NCI-H526 treated with DMSO at 0.1 percent for 48 hours (cell line): ENCODE measurements around the gene FMO1.
"Not testable (repeated sequence)": the region's sequence is repeated elsewhere in the genome, so short reads cannot be mapped to it uniquely, and the experiment has no call there.

Experiments
- DNase-seq: peaks from one replicate; lab custom pipeline; 2025; lab: John Stamatoyannopoulos, UW

The FMO1 gene, protein sequence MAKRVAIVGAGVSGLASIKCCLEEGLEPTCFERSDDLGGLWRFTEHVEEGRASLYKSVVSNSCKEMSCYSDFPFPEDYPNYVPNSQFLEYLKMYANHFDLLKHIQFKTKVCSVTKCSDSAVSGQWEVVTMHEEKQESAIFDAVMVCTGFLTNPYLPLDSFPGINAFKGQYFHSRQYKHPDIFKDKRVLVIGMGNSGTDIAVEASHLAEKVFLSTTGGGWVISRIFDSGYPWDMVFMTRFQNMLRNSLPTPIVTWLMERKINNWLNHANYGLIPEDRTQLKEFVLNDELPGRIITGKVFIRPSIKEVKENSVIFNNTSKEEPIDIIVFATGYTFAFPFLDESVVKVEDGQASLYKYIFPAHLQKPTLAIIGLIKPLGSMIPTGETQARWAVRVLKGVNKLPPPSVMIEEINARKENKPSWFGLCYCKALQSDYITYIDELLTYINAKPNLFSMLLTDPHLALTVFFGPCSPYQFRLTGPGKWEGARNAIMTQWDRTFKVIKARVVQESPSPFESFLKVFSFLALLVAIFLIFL

DNA sequence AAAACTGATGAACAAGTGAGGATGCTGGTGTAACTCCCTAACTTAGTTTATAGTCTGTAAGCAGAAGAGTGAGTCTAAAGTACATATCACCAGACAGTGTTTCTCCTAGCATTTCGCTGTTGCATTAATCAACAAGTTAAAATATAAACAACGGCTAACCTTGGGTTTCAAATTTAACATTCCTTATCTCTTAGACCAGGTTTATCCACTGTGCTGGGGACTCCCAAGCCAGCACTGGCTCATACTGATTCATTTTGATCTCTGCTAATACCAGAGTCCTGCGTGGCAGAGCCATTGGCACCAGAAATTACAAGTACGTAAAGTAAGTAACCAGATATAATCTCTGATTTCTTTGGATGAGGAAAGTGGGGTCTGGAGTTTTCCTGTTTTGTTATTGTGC, at the start of gene FMO1:
Gene FMO1 (plus strand): TSS at position 193 of the 400 bp plus-strand sequence. CDS start 9,594 bp downstream, outside the sequence.
- DNase-seq: no peak

DNA sequence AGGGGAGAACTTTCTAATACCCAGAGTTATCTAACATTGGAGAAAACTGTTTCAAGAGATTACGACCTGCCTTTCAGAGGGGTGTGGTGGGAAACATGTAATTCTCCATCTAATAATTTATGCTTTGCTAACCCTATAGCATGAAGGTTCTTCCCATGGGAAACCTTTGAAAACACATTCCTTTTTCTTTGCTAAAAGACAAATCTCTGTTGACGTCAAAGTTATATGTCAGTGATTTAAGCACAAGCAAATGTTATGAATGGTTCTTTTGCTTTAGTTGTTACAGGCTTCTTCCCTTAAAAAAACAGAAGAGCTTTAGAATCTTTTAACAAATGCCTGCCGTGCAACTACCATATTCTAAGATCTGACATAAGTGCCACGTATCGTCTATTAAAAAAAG, 44.0 kb upstream of the FMO1 start:
- no peak for DNase-seq

DNA sequence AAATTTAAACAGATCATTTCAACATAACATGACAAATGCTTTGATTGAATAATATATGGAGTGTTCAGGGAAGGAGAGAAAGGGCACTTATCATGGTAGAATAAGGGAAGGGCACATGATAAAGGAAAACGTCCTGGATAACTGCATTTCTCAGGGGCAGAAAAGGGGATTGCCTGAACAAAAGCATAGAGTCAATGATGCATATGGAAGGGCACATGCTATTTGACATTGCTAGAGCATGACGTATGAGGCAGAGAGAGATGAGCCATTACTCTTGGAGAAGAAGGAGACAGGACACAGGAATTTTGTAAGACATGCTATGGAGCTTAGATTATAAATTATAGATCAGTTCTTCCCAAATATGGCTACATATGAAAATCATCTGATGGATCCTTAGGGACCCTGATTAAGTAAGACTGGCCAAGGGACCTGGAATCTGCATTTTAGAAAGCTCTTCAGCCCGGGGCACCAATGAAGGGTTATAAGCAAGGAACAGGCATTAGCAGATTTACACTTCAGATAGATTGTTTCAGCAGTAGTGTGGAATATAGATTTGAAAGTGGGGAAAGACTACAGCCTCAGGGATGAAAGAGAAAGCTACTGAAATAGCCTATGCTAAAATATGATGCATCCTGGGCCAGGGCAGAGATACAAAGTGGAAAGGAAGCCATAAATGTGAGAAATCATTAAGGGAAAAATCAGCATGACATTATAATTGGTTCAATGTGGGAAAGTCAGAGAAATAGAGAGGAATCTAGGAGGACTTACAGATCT, 41.9 kb upstream of the FMO1 start:
- DNase-seq: no peak

DNA sequence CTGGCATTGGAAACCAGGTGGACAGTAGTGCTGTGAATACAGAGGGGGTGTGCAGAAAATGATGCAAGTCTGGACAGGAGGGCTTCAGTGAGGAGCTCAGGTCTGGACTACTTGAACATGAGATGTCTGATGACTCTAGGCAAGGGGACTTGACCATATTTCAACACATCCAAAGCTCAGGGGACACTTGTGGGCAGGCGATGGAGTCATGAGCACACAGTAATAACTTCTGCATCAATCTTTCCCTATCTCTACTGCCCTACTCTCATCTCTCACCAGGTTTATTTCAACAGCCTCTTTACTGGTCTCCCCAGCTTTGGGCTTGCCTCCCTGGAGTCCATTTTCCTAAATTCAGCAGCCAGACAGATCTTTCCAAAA, 41.3 kb upstream of the FMO1 start:
- no peak for DNase-seq

DNA sequence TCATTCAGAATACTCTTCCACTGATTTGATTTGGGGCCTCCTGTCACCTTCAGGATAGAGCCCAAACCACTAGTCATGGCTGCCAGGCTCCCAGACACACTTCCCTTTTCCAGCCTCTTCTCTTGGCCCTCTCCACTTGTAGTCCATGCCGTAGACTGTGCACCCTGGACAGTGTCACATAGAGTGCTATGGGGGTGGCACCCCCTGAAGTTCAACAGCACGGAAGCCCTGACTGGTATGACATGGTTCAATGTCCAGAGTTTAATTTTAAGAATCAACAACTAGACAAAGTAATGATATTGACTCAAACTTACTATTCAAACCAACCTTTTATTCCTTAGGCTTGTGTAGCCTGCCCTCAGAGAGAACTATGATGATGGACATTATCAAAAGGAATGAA, 40.9 kb upstream of the FMO1 start:
- no peak for DNase-seq

DNA sequence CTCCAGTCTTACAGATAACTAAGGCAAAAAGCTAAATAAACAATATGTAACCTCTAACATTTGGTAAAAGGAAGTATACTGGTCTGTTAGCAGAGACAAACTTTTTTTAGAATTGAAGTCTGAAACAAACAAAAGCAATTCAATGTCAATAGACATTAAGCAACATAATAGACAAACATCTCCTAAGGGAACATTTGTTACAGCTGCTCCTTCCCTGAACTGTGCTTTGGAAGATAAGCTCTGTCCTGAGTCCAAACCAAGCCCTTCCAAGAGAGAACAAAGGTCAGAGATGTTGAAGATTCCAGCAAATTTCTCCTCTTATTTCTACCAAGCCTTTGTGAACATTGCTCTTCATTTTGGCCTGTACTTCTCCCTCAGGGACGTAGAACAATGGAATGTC, 37.9 kb upstream of the FMO1 start:
- DNase-seq: no peak

DNA sequence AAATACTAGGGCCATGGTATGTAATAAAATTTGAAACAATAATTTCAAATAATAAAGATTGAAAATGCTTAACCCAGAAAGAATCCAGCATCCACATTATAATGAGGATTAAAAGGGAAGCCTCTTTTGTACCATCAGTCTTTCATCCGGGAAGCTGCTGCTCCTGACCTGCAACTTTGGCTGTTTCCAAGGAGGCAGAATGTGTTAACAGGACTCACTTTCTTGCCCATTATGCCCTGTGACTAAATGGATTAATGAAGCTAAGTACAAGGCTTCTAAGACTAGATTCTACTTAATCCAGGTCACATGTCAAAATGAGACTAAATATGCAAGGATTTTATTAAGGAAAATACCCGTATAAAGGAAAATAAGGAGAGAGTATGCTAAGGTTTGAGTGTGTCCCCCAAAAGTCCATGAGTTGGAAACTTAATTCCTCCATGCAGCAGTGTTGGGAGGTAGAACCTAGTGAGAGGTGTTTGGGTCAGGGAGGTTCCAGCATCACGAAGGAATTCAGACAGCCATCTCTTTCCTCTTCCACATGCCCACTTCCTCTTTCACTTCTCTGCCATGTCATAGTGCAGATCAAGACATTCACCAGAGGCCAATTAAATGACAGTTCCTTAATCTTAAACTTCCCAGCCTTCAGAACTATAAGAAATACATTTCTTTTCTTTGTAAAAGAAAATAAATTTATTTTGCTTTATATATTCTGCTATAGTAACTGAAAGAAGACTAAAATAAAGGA, 35.5 kb upstream of the FMO1 start:
- DNase-seq: no peak

DNA sequence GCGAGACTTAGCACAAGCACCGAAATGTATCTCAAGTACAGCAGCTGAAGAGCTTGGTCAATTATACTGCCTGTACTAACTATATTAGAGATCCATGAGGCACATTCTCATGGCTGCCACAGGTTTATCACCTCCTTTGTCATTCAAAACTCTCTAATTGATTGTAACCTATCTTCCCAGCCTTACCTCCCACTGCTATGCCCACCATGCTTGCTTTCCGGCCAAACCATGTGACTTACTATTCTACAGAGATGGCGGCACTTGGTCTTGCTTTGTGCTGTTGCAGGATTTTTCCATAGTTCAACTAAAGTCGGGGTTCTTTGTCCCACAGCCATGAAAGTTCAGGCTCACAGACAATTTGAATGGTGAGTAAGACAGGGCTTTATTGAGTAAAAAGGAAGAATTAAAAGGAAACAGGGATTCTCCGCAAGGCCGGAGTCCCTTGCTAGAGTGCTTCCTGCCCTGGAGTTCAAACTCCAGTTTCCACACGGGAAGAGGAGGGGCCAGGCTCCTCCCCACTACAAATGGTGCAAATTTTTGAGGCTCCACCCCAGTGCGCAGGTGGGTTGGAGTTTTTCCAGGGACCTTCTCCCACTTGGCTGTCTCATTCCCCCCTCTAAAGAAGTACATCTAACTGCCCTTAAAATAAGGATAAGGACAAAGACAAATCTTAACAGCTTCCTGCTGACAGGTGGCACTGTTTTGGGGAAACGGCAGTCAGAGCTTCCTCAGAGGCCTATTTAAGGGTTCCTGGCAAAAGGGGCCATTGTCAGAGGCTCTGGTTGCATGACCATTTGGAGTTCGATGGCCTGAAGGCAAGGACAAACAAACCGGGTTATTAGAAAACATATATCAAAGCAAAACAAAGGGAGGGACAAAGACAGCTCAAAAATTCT, 34.5 kb upstream of the FMO1 start:
- no peak for DNase-seq

DNA sequence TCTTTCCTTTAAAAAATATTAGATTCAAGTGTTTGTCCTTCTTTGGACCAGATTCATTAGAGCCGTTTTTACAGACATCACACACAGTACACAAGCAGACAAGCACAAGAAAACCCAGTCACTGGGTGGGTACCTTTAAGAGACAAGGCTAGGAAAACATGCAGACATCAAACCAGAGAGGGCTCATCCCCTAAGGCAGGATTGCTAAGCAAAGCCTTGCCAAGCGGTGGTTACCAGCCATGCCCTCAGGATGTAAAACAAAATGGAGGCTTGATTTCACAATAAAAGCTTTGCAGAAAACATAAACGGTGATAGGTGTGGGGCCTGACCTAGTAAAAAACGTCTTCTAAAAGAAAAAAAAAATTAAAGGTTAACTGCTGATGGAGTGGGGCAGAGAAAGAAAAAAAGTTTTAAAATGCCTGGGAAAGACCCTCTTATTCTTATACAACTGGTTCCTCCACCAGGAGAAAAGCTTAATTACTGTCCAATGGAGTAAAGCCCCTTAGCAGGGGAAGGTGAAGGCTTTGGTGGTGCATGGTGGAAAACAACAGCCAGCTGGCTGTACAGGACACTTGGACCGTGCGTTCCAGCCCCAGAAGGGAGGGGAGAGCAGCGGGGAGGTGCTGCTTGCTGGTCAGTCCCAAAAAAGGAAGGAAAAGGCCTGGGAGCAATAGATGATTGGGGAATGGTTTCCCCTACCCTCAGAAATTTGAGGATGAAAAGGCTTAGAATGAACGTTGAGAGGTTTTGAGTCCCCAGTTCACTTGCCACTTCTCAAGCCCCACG, 30.4 kb upstream of the FMO1 start:
- no peak for DNase-seq

DNA sequence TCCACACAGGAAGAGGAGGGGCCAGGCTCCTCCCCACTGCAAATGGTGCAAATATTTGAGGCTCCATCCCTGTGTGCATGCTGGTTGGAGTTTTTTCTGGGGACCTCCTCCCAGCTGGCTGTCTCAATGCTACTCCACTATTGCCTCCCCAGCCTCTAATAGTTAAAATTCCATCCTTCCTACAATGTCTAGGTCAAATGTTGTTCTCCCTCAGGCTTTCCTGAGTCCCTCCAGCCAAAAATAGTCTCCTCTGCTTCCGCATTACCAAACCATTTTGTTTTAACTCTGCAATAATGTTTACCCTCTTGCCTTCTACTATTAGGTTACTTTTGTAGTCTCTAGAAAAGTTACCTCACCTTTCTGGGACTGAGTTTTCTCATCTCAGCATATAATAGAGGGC, 29.6 kb upstream of the FMO1 start:
- DNase-seq: no peak

DNA sequence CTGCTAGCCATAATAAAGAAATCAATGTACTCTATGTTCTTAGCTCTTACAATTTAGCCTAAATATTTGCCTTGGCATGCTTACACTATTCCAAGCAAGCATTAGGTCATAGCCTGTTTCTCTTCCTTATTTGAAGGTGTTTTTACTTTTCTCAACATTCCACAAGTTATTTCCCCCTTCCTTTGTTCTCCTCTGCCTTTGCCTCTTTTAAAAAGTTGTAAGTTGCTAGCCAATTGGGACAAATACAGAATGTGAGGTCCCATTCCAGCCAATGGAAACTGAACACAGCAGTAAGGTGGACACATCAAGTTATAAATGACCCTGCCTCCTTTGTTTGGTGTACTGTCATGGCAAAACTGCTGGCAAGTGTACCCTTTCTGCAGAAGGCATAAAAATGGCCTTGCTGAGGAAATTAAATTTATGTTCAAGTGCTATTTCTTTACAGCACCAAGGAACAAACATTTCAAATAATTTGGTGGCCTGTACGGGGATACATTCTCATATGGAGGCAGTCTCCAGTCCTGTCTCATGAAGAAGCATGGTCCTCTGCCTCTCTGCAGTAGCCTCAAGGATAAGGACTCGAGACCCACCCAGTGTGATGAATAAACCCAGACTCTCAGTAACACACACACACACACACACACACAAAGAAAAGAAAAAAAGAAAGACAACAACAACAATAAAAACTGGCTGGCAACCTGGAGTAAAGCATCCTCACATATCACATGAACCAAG, 28.8 kb upstream of the FMO1 start:
- DNase-seq: no peak

DNA sequence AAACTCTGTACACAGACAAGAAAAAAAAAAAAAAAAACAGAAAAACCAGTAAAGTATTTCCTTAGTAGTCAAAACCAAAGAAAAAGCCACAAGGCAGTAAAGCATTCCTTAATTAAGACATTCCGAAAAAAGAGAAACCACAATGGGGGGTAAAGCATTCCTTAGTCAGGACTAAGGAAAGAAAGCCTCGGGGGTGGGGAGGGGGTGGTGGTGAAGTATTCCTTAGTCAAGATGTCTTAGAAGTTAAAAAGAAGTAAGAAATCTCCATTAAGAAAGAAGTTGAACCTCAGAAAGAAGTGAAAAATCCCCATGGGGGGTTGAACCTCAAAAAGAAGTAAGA, 28.2 kb upstream of the FMO1 start:
- DNase-seq: no peak

DNA sequence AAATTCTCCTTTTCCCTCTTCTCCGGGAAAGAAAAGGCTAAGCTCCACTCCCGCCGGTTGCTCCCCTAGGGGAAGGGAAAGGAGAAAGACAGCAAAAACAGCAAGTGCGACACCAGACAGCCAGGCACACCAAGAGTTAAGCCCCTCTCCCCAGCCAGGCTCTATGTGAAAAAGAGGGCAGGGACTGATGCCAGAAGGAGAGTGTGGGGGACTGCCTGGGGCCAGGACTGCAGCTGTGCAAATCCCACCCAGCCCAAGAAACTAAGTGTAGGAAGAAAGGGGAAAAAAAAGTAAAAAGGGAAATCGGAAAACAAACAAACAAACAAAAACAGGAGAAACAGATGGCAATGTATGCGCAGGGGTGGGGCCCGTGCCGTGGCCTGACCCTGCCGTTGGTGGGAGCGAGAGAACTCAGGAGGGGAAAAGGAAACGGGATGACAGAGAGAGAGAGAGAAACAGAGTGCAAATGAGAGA, 27.7 kb upstream of the FMO1 start:
- no peak for DNase-seq

DNA sequence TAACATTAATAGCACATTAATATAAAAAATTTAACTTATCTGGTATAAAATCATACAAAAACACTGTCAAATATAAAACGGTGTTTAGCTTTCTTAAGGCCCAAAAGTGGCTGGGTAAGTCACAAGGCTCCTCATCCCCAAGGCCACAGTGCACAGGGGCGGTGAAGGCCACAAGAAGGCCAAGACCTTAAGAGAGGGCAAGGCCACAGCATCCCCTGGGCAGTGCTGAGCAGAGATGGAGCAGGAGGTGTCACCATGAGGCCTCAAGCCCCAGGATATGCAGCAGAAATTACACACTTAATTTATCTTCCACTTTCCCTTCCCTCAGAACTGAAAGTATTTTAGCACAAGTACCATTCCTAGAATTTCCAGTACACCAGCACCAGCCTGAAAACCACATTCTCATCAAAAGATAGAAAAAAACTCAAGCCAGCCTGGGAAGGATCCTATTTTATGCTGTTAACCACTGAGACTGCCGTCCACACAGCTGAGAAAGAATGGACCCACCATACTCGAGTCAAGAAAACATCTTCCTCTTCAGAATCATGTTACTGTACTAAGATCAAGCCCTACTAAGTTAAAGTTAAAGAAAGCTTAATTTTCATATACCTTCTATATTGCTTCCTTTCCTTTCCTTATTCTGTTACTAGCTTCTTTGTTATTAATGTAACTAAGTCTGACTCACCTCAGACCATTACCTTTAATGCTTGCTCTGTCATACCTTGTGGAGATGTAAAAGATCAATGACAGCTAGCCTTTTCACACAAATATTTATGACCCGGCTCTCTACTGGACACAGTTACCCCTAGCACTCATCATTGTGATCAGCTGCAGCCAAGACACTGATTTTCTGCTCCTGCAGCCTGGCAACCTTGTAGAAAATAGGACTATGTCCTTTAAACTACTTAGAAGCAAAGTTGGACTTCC, 26.4 kb upstream of the FMO1 start:
- DNase-seq: no peak

DNA sequence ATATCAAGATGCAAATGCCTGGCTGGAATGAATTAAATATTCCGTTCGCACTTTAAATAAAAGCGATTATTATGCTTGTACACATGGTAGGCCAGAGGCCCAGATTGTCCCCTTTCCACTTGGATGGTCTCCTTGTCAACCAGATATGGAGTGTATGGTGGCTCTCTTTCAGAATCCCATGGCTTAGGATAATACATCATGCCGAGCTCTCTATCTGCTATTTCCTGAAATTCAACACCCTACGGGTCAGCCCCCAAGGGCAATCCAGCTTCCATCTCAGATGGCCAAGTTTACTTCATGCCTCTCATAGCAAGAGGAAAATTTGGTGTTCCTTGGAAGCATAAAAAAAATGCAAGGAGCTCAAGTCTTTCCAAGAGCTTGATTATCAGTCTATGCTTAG, 25.4 kb upstream of the FMO1 start:
- no peak for DNase-seq

DNA sequence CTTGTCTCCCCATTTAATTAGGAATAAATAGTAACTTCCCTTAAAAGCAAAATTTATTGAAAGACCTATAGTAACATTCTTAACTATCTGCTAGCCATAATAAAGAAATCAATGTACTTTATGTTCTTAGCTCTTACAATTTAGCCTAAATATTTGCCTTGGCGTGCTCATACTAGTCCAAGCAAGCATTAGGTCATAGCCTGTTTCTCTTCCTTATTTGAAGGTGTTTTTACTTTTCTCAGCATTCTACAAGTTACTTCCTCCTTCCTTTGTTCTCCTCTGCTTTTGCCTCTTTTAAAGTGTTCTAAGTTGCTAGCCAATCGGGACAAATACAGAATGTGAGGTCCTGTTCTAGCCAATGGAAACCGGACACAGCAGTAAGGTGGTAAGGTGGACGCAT, 24.0 kb upstream of the FMO1 start:
- not testable (repeated sequence) for DNase-seq

DNA sequence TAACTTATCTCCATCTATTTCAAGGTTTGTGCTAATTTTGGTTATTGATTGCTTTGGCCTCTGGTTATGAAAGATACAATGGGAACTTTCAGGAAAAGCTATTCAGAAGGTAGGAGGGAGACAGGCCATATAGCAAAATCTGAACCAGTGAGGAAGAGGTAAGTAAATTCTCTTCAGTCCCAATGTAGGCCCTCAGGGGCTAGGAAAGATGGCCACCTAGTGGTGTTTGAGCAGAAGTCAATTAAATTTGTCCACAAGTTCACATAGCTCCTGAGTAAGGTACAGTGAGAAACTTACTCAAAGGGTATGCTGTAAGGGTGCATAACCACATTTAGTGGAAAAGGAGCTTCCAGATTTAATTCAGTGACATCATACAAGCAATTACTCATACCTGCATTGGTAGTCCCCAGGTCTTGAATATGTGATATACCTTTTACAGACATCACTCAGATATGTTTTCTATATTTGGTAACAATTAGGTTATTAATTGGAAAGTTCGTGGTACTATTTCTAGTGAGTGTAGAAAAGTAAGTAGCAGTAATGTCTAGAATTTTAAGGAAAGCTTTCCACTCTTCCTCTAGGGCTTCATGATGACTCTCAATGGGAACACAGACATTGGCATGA, 21.4 kb upstream of the FMO1 start:
- DNase-seq: peak; percentile 67

DNA sequence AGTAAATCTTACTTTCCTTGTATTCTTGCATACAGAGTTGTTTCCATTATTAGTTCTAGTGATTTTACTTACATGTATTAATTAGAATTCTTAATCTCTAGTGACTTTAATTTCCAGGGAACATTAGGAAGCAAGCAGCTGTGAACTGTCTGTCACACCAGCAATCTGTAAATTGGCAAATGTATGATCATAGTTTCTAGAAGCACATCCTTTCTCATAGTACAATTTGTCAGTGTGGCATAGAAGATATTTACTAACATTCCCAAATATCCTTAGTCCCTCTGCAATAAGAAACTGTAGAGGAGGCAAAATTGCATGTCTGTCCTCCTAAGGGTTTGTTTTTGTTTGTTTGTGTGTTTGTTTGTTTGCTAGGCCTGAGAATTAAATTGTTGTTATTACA, 17.0 kb upstream of the FMO1 start:
- no peak for DNase-seq
